ENCODE results near the gene SPATA32. TPM values are rescaled to one million over a fixed set of nuclear protein-coding genes. Genes with fewer than 3 reads are reported as not detected.
A peak's percentile ranks its signal among the peaks of the same experiment; 100 is the strongest.

The SPATA32 gene
- total RNA-seq, 1 experiment from 2014 or later: not detected

GRCh38 chr17:45228763-45229539 is 32.9 kb downstream of the SPATA32 start:
- Histone ChIP-seq H3K27ac (ENCODE audit: low read length) (no peak overlapping the region), H3K4me1 (ENCODE audit: low read length) (peaks cover 19% of the 10 kb centered on the region), H3K4me2 (ENCODE audit: low read depth, low read length, poor library complexity, severe bottlenecking) (no peak overlapping the region), H3K27me3 (ENCODE audit: low read length) (no peaks in the 10 kb centered on the region), H3K9me3 (ENCODE audit: low read length) (no peaks in the 10 kb centered on the region), H2AFZ (ENCODE audit: low read length) (no peak overlapping the region), H3K79me2 (ENCODE audit: low read length) (no peaks in the 10 kb centered on the region), H3K9me2 (replicated peaks; ENCODE audit: insufficient read depth, low read length) (no peaks in the 10 kb centered on the region), H4K20me1 (ENCODE audit: insufficient read depth, low read depth, low read length) (no peaks in the 10 kb centered on the region), H3K4me3 (ENCODE audit: low read length) (no peak overlapping the region), H3K36me3 (ENCODE audit: insufficient read depth, low read length) (no peaks in the 10 kb centered on the region), H3K9ac (ENCODE audit: low read length) (no peak overlapping the region)
- peak; percentile 58 for DNase-seq

- Histone ChIP-seq H2AFZ (ENCODE audit: low read length) (no peak overlapping the region), H3K9me3 (ENCODE audit: low read length) (no peaks in the 10 kb centered on the region), H4K20me1 (ENCODE audit: insufficient read depth, low read depth, low read length) (no peaks in the 10 kb centered on the region), H3K27me3 (ENCODE audit: low read length) (no peaks in the 10 kb centered on the region), H3K4me2 (ENCODE audit: low read depth, low read length, poor library complexity, severe bottlenecking) (no peak overlapping the region), H3K9ac (ENCODE audit: low read length) (no peak overlapping the region), H3K27ac (ENCODE audit: low read length) (no peak overlapping the region), H3K4me1 (ENCODE audit: low read length) (peaks cover 19% of the 10 kb centered on the region), H3K9me2 (replicated peaks; ENCODE audit: insufficient read depth, low read length) (no peaks in the 10 kb centered on the region), H3K79me2 (ENCODE audit: low read length) (no peaks in the 10 kb centered on the region), H3K4me3 (ENCODE audit: low read length) (no peak overlapping the region), H3K36me3 (ENCODE audit: insufficient read depth, low read length) (no peaks in the 10 kb centered on the region)
- no peak for DNase-seq
These were observed 33.8 kb downstream of the SPATA32 start for GRCh38 chr17:45227926-45228762.

GRCh38 chr17:45227101-45227925 is 34.6 kb downstream of the SPATA32 start:
- Histone ChIP-seq H3K9ac (ENCODE audit: low read length) (no peak overlapping the region), H3K9me2 (replicated peaks; ENCODE audit: insufficient read depth, low read length) (no peaks in the 10 kb centered on the region), H3K79me2 (ENCODE audit: low read length) (no peaks in the 10 kb centered on the region), H3K27ac (ENCODE audit: low read length) (no peak overlapping the region), H3K36me3 (ENCODE audit: insufficient read depth, low read length) (no peaks in the 10 kb centered on the region), H3K4me3 (ENCODE audit: low read length) (no peak overlapping the region), H3K27me3 (ENCODE audit: low read length) (no peaks in the 10 kb centered on the region), H3K4me2 (ENCODE audit: low read depth, low read length, poor library complexity, severe bottlenecking) (peak overlapping the region; percentile 3), H2AFZ (ENCODE audit: low read length) (no peak overlapping the region), H3K4me1 (ENCODE audit: low read length) (peaks cover 21% of the 10 kb centered on the region), H4K20me1 (ENCODE audit: insufficient read depth, low read depth, low read length) (no peaks in the 10 kb centered on the region), H3K9me3 (ENCODE audit: low read length) (no peaks in the 10 kb centered on the region)
- DNase-seq: no peak

GRCh38 chr17:45226576-45226975 is 35.3 kb downstream of the SPATA32 start:
- no peak overlapping the region for H2AFZ ChIP-seq (ENCODE audit: low read length)
- H3K27me3 ChIP-seq (ENCODE audit: low read length): no peaks in the 10 kb centered on the region
- H3K4me3 ChIP-seq (ENCODE audit: low read length): no peak overlapping the region
- H4K20me1 ChIP-seq (ENCODE audit: insufficient read depth, low read depth, low read length): no peaks in the 10 kb centered on the region
- DNase-seq: no peak
- no peaks in the 10 kb centered on the region for H3K9me2 ChIP-seq (replicated peaks; ENCODE audit: insufficient read depth, low read length)
- no peaks in the 10 kb centered on the region for H3K36me3 ChIP-seq (ENCODE audit: insufficient read depth, low read length)
- H3K79me2 ChIP-seq (ENCODE audit: low read length): no peaks in the 10 kb centered on the region
- H3K27ac ChIP-seq (ENCODE audit: low read length): no peak overlapping the region
- no peak overlapping the region for H3K9ac ChIP-seq (ENCODE audit: low read length)
- peak overlapping the region; percentile 3 for H3K4me2 ChIP-seq (ENCODE audit: low read depth, low read length, poor library complexity, severe bottlenecking)
- no peaks in the 10 kb centered on the region for H3K9me3 ChIP-seq (ENCODE audit: low read length)
- peaks cover 24% of the 10 kb centered on the region for H3K4me1 ChIP-seq (ENCODE audit: low read length)

GRCh38 chr17:45225964-45226530 is 35.8 kb downstream of the SPATA32 start:
- DNase-seq: peak; percentile 56
- no peak overlapping the region for H3K4me2 ChIP-seq (ENCODE audit: low read depth, low read length, poor library complexity, severe bottlenecking)
- H3K9ac ChIP-seq (ENCODE audit: low read length): no peak overlapping the region
- H3K79me2 ChIP-seq (ENCODE audit: low read length): no peaks in the 10 kb centered on the region
- H3K27me3 ChIP-seq (ENCODE audit: low read length): no peaks in the 10 kb centered on the region
- no peaks in the 10 kb centered on the region for H3K9me2 ChIP-seq (replicated peaks; ENCODE audit: insufficient read depth, low read length)
- no peaks in the 10 kb centered on the region for H3K36me3 ChIP-seq (ENCODE audit: insufficient read depth, low read length)
- peaks cover 29% of the 10 kb centered on the region for H3K4me1 ChIP-seq (ENCODE audit: low read length)
- H2AFZ ChIP-seq (ENCODE audit: low read length): no peak overlapping the region
- no peaks in the 10 kb centered on the region for H3K9me3 ChIP-seq (ENCODE audit: low read length)
- H3K4me3 ChIP-seq (ENCODE audit: low read length): no peak overlapping the region
- no peak overlapping the region for H3K27ac ChIP-seq (ENCODE audit: low read length)
- H4K20me1 ChIP-seq (ENCODE audit: insufficient read depth, low read depth, low read length): peaks cover 2% of the 10 kb centered on the region; the same call in 1 of the 2 replicates

GRCh38 chr17:45225051-45225700 is 36.7 kb downstream of the SPATA32 start:
- no peak for DNase-seq
- H3K9ac ChIP-seq (ENCODE audit: low read length): no peak overlapping the region

GRCh38 chr17:45224671-45225050 is 37.2 kb downstream of the SPATA32 start:
- Histone ChIP-seq H3K36me3 (ENCODE audit: insufficient read depth, low read length) (no peaks in the 10 kb centered on the region), H3K9me2 (replicated peaks; ENCODE audit: insufficient read depth, low read length) (no peaks in the 10 kb centered on the region), H3K4me1 (ENCODE audit: low read length) (peaks cover 30% of the 10 kb centered on the region), H3K27me3 (ENCODE audit: low read length) (no peaks in the 10 kb centered on the region), H3K9me3 (ENCODE audit: low read length) (no peaks in the 10 kb centered on the region), H3K4me3 (ENCODE audit: low read length) (no peak overlapping the region), H3K79me2 (ENCODE audit: low read length) (no peaks in the 10 kb centered on the region), H3K27ac (ENCODE audit: low read length) (no peak overlapping the region), H3K9ac (ENCODE audit: low read length) (no peak overlapping the region), H2AFZ (ENCODE audit: low read length) (no peak overlapping the region), H3K4me2 (ENCODE audit: low read depth, low read length, poor library complexity, severe bottlenecking) (no peak overlapping the region), H4K20me1 (ENCODE audit: insufficient read depth, low read depth, low read length) (peaks cover 6% of the 10 kb centered on the region; the same call in 1 of the 2 replicates)
- DNase-seq: no peak

More at GRCh38 chr17:45225051-45225700, 36.7 kb downstream of the SPATA32 start:
- no peaks in the 10 kb centered on the region for H3K9me3 ChIP-seq (ENCODE audit: low read length)
- no peaks in the 10 kb centered on the region for H3K27me3 ChIP-seq (ENCODE audit: low read length)
- H3K79me2 ChIP-seq (ENCODE audit: low read length): no peaks in the 10 kb centered on the region
- H3K36me3 ChIP-seq (ENCODE audit: insufficient read depth, low read length): no peaks in the 10 kb centered on the region
- H3K4me1 ChIP-seq (ENCODE audit: low read length): peaks cover 30% of the 10 kb centered on the region
- no peak overlapping the region for H3K4me3 ChIP-seq (ENCODE audit: low read length)
- H3K9me2 ChIP-seq (replicated peaks; ENCODE audit: insufficient read depth, low read length): no peaks in the 10 kb centered on the region
- H2AFZ ChIP-seq (ENCODE audit: low read length): no peak overlapping the region
- peaks cover 6% of the 10 kb centered on the region; the same call in 1 of the 2 replicates for H4K20me1 ChIP-seq (ENCODE audit: insufficient read depth, low read depth, low read length)
- H3K27ac ChIP-seq (ENCODE audit: low read length): no peak overlapping the region
- H3K4me2 ChIP-seq (ENCODE audit: low read depth, low read length, poor library complexity, severe bottlenecking): no peak overlapping the region
